Trophoblast cell (in vitro differentiated cells and primary cell): ENCODE results near the gene ABLIM2.

Experiments
- DNase-seq, 2 donors: peaks; one replicate each; pipeline ENCODE4 v3.0.0-alpha.2; 2016
- H2AFZ ChIP-seq: 2 replicates; pipeline ENCODE4 v1.6.1; 2013; ENCODE audit warnings: low read length, moderate library complexity, mild to moderate bottlenecking; ENCODE audit not compliant: insufficient read depth, poor library complexity
- H2AK5ac ChIP-seq: 2 replicates; pipeline ENCODE4 v1.6.1; 2013; ENCODE audit warnings: mild to moderate bottlenecking, low read length
- H2BK120ac ChIP-seq: 2 replicates; pipeline ENCODE4 v1.6.1; 2013; ENCODE audit warnings: low read length, mild to moderate bottlenecking, moderate library complexity; ENCODE audit not compliant: insufficient read depth, poor library complexity
- H2BK12ac ChIP-seq: 2 replicates; pipeline ENCODE4 v1.6.1; 2013; ENCODE audit warnings: mild to moderate bottlenecking, low read length, moderate library complexity
- H2BK5ac ChIP-seq: 2 replicates; pipeline ENCODE4 v1.6.1; 2013; ENCODE audit warnings: low read length, low read depth, moderate library complexity, mild to moderate bottlenecking; ENCODE audit not compliant: poor library complexity
- H3K14ac ChIP-seq: 2 replicates; pipeline ENCODE4 v1.6.1; 2013; ENCODE audit warnings: mild to moderate bottlenecking, low read length
- H3K18ac ChIP-seq: 2 replicates; pipeline ENCODE4 v1.6.1; 2013; ENCODE audit warnings: mild to moderate bottlenecking, low read length
- H3K23ac ChIP-seq: 2 replicates; pipeline ENCODE4 v1.6.1; 2013; ENCODE audit warnings: low read length
- H3K27ac ChIP-seq: 2 replicates; pipeline ENCODE4 v1.5.1; 2013; ENCODE audit warnings: low read depth, mild to moderate bottlenecking, inconsistent platforms, low read length, moderate library complexity
- H3K27me3 ChIP-seq: 2 replicates; pipeline ENCODE4 v1.6.1; 2013; ENCODE audit warnings: inconsistent platforms, mild to moderate bottlenecking, low read length, moderate library complexity; ENCODE audit not compliant: insufficient read depth
- H3K36me3 ChIP-seq, 2 experiments: 1 replicate in 1 of 2; 2 replicates in 1 of 2; pipeline ENCODE4 v1.6.1; 2013; ENCODE audit warnings: low read length in 2 of 2, mild to moderate bottlenecking in 2 of 2, moderate library complexity in 1 of 2; ENCODE audit not compliant: insufficient read depth in 2 of 2, control insufficient read depth in 1 of 2
- H3K4ac ChIP-seq: 2 replicates; pipeline ENCODE4 v1.6.1; 2013; ENCODE audit warnings: low read depth, mild to moderate bottlenecking, low read length, moderate library complexity
- H3K4me1 ChIP-seq, 2 experiments: 1 replicate in 1 of 2; 2 replicates in 1 of 2; pipeline ENCODE4 v1.6.1; 2013; ENCODE audit warnings: low read length in 2 of 2, mild to moderate bottlenecking in 2 of 2, moderate library complexity in 1 of 2; ENCODE audit not compliant: insufficient read depth in 2 of 2, control insufficient read depth in 1 of 2
- H3K4me2 ChIP-seq: 2 replicates; pipeline ENCODE4 v1.6.1; 2013; ENCODE audit warnings: inconsistent platforms, mild to moderate bottlenecking, low read length, moderate library complexity
- H3K4me3 ChIP-seq: 2 replicates; pipeline ENCODE4 v1.5.1; 2013; ENCODE audit warnings: mild to moderate bottlenecking, low read depth, low read length, inconsistent platforms
- H3K79me1 ChIP-seq: one replicate; pipeline ENCODE4 v1.6.1; 2013; ENCODE audit warnings: low read length
- H3K79me2 ChIP-seq: 2 replicates; pipeline ENCODE4 v1.6.1; 2013; ENCODE audit warnings: low read length, mild to moderate bottlenecking; ENCODE audit not compliant: control insufficient read depth, insufficient read depth, poor library complexity
- H3K9ac ChIP-seq: 2 replicates; pipeline ENCODE4 v1.6.1; 2013; ENCODE audit warnings: mild to moderate bottlenecking, low read length
- H3K9me3 ChIP-seq: 2 replicates; pipeline ENCODE4 v1.6.1; 2013; ENCODE audit warnings: low read depth, mild to moderate bottlenecking, control low read depth, inconsistent platforms, low read length; ENCODE audit not compliant: insufficient read depth
- H4K12ac ChIP-seq: 2 replicates; pipeline ENCODE4 v1.6.1; 2013; ENCODE audit warnings: low read depth, mild to moderate bottlenecking, low read length, moderate library complexity
- H4K8ac ChIP-seq: 2 replicates; pipeline ENCODE4 v1.6.1; 2013; ENCODE audit warnings: low read depth, mild to moderate bottlenecking, low read length, moderate library complexity
- H4K91ac ChIP-seq: one replicate; pipeline ENCODE4 v1.6.1; 2013; ENCODE audit warnings: low read depth, mild to moderate bottlenecking, low read length, moderate library complexity
- whole genome bisulfite sequencing: extraction: QIAGEN DNeasy Blood & Tissue Kit; methylation state at CpG from one replicate; pipeline ENCODE4 v1.1.7; 2013; ENCODE audit warnings: missing lambda C conversion rate; ENCODE audit not compliant: insufficient read length, insufficient coverage; ENCODE audit errors: extremely low coverage; 5-methylcytosine and 5-hydroxymethylcytosine counted together

ABLIM2 gene

GRCh38 chr4:8175686-8176085, 17.1 kb upstream of the ABLIM2 start:
- no peaks in the 10 kb centered on the region for H3K79me1 ChIP-seq
- peak overlapping the region; percentile 52 for H2AK5ac ChIP-seq
- peaks cover 2% of the 10 kb centered on the region for H3K9me3 ChIP-seq
- no peak overlapping the region for H3K4me2 ChIP-seq
- no peak overlapping the region for H4K12ac ChIP-seq
- no peak overlapping the region for H2BK120ac ChIP-seq
- no peak overlapping the region for H3K4me3 ChIP-seq
- H3K4me1 ChIP-seq = peaks cover 0 to 3% of the 10 kb centered on the region in 2 experiments
- H3K9ac ChIP-seq = no peak overlapping the region
- no peak overlapping the region for H2BK12ac ChIP-seq
- no peak overlapping the region for H4K91ac ChIP-seq
- no peaks in the 10 kb centered on the region for H3K36me3 ChIP-seq
- no peak overlapping the region for H3K14ac ChIP-seq
- no CpG with 5 or more reads among the region's 6 CpGs for WGBS
- DNase-seq = no peak
- no peak overlapping the region for H2BK5ac ChIP-seq
- H3K27me3 ChIP-seq = no peaks in the 10 kb centered on the region
- H3K18ac ChIP-seq = no peak overlapping the region
- no peak overlapping the region for H2AFZ ChIP-seq
- H4K8ac ChIP-seq = no peak overlapping the region
- no peak overlapping the region for H3K4ac ChIP-seq
- no peak overlapping the region for H3K23ac ChIP-seq
- H3K27ac ChIP-seq = no peak overlapping the region
- no peaks in the 10 kb centered on the region for H3K79me2 ChIP-seq

- no CpG with 5 or more reads among the region's 3 CpGs for WGBS
- no peak overlapping the region for H3K14ac ChIP-seq
- peaks cover 2% of the 10 kb centered on the region for H3K9me3 ChIP-seq
Observed at GRCh38 chr4:8174970-8175369, 16.4 kb upstream of the ABLIM2 start.

GRCh38 chr4:8173492-8174242, 15.1 kb upstream of the ABLIM2 start:
- Histone ChIP-seq H3K79me2 (no peaks in the 10 kb centered on the region), H4K8ac (no peak overlapping the region), H3K4me3 (no peak overlapping the region), H3K9ac (no peak overlapping the region), H4K12ac (no peak overlapping the region), H3K4ac (no peak overlapping the region), H3K9me3 (peaks cover 2% of the 10 kb centered on the region), H2BK5ac (no peak overlapping the region), H2BK12ac (no peak overlapping the region), H3K4me2 (no peak overlapping the region), H3K36me3 (no peaks in the 10 kb centered on the region), H2AK5ac (no peak overlapping the region), H3K79me1 (peaks cover 2% of the 10 kb centered on the region), H4K91ac (no peak overlapping the region), H3K27me3 (no peaks in the 10 kb centered on the region), H3K27ac (no peak overlapping the region), H3K18ac (no peak overlapping the region), H3K4me1 (peaks cover under 1 to 4% of the 10 kb centered on the region in 2 experiments), H2BK120ac (no peak overlapping the region), H3K14ac (no peak overlapping the region), H2AFZ (no peak overlapping the region), H3K23ac (no peak overlapping the region)
- no peak for DNase-seq
- WGBS = no CpG with 5 or more reads among the region's 13 CpGs

More at GRCh38 chr4:8174970-8175369, 16.4 kb upstream of the ABLIM2 start:
- Histone ChIP-seq H3K4ac (no peak overlapping the region), H3K4me2 (no peak overlapping the region), H2BK5ac (no peak overlapping the region), H4K91ac (no peak overlapping the region), H3K9ac (no peak overlapping the region), H4K12ac (no peak overlapping the region), H2BK120ac (no peak overlapping the region), H3K4me3 (no peak overlapping the region), H3K79me2 (no peaks in the 10 kb centered on the region), H3K27me3 (no peaks in the 10 kb centered on the region), H2AK5ac (no peak overlapping the region), H3K4me1 (peaks cover 0 to 4% of the 10 kb centered on the region in 2 experiments), H2BK12ac (no peak overlapping the region), H3K27ac (no peak overlapping the region), H3K79me1 (no peaks in the 10 kb centered on the region), H4K8ac (no peak overlapping the region), H3K36me3 (no peaks in the 10 kb centered on the region), H3K23ac (no peak overlapping the region), H2AFZ (no peak overlapping the region), H3K18ac (no peak overlapping the region)
- DNase-seq = no peak

- no peak overlapping the region for H2AK5ac ChIP-seq
- no peak overlapping the region for H3K23ac ChIP-seq
- H3K9me3 ChIP-seq = peaks cover 6% of the 10 kb centered on the region
- H4K12ac ChIP-seq = no peak overlapping the region
- no peak overlapping the region for H3K27ac ChIP-seq
- H2BK12ac ChIP-seq = no peak overlapping the region
- no peaks in the 10 kb centered on the region for H3K27me3 ChIP-seq
- H3K9ac ChIP-seq = no peak overlapping the region
- DNase-seq = no peak
- no peak overlapping the region for H3K18ac ChIP-seq
- H3K4me1 ChIP-seq = peaks cover 2 to 6% of the 10 kb centered on the region in 2 experiments
- no peak overlapping the region for H3K4me3 ChIP-seq
- no CpG with 5 or more reads among the region's 36 CpGs for WGBS
- no peak overlapping the region for H2BK120ac ChIP-seq
- H2BK5ac ChIP-seq = no peak overlapping the region
- H3K79me2 ChIP-seq = no peaks in the 10 kb centered on the region
- no peak overlapping the region for H3K4ac ChIP-seq
- no peak overlapping the region for H3K4me2 ChIP-seq
- peaks cover 3% of the 10 kb centered on the region for H3K79me1 ChIP-seq
- H4K8ac ChIP-seq = no peak overlapping the region
- no peak overlapping the region for H2AFZ ChIP-seq
- no peak overlapping the region for H4K91ac ChIP-seq
- no peak overlapping the region for H3K14ac ChIP-seq
- H3K36me3 ChIP-seq = no peaks in the 10 kb centered on the region
Observed at GRCh38 chr4:8171984-8172924, 13.6 kb upstream of the ABLIM2 start.
